ENCODE measurements around the gene CENPT. TPM values are rescaled to one million over a fixed set of nuclear protein-coding genes. Genes with fewer than 3 reads are reported as not detected.

Gene CENPT
- total and polyA plus RNA-seq, 2 donors (not counting 3 experiments of a cell fraction or from before 2014, with no cell fraction given), result 60.3 to 61.3 TPM

GRCh38 chr16:67846063-67846319 is 1.5 kb downstream of the CENPT start:
- CTCF ChIA-PET, result interaction anchor here (0.8 to 4.6 kb wide), 8 partner anchors 12 to 178 kb away, joined by 3 to 32 read pairs (median 6); no protein-coding TSS in a partner anchor
- FAIRE-seq (peak; percentile 42), DNase-seq (ENCODE audit: low read depth, low spot score) (no peak)
- H3K4me2 ChIP-seq (ENCODE audit: insufficient read depth, low read length), result peak overlapping the region; percentile 79
- dilution Hi-C loops (cut with MboI; ENCODE audit: extremely low pct_ligation_motif_present, low sequenced_read_pairs), result no loop called here
- peak overlapping the region; percentile 53 to 74 (median 71) for H3K4me3 ChIP-seq (replicated peaks in 1 of 3; ENCODE audit: insufficient read depth in 1 of 3, low read depth in 1 of 3, low read length in 3 of 3)
- peaks cover 32% of the 10 kb centered on the region for H3K4me1 ChIP-seq (ENCODE audit: control insufficient read depth, extremely low read depth, insufficient read depth, low read length)
- H3K9ac ChIP-seq (replicated peaks; ENCODE audit: extremely low read depth, insufficient read depth, low read length), result peak overlapping the region; percentile 93
- no peaks in the 10 kb centered on the region for H3K9me3 ChIP-seq (replicated peaks; ENCODE audit: control insufficient read depth, insufficient read depth, low read length)
- peaks cover 3% of the 10 kb centered on the region for H4K20me1 ChIP-seq (replicated peaks; ENCODE audit: control insufficient read depth, extremely low read depth, insufficient read depth, low read length)
- peak overlapping the region; percentile 74 for H2AFZ ChIP-seq (ENCODE audit: low read depth, low read length)
- peaks cover 0 to 3% of the 10 kb centered on the region in 2 experiments for H3K36me3 ChIP-seq (ENCODE audit: control insufficient read depth in 2 of 2, extremely low read depth in 1 of 2, insufficient read depth in 2 of 2, low read length in 2 of 2)
- no peaks in the 10 kb centered on the region for H3K9me1 ChIP-seq (replicated peaks; ENCODE audit: control insufficient read depth, extremely low read depth, insufficient read depth, low read length)
- peaks cover 59% of the 10 kb centered on the region for H3K79me2 ChIP-seq (ENCODE audit: control insufficient read depth, insufficient read depth, low read length)
- no peaks in the 10 kb centered on the region for H3K27me3 ChIP-seq (ENCODE audit: control insufficient read depth in 2 of 2, insufficient read depth in 2 of 2, low read length in 2 of 2)
- TF ChIP-seq FOS (IDR thresholded peaks at IDR 0.05; ENCODE audit: borderline replicate concordance, insufficient read depth, low read length), result no peak
- no peak for TF ChIP-seq EZH2 (IDR thresholded peaks at IDR 0.05; ENCODE audit: borderline replicate concordance, low read depth, low read length, severe bottlenecking)
- TF ChIP-seq GATA2 (IDR thresholded peaks at IDR 0.05; ENCODE audit: insufficient read depth, insufficient read length, low read depth, low read length), result no peak
- no peak for TF ChIP-seq CTCF (IDR thresholded peaks at IDR 0.05; ENCODE audit: extremely low read depth in 1 of 2, insufficient read depth in 1 of 2, low read depth in 1 of 2, low read length in 2 of 2)
- no peak for TF ChIP-seq MYC (IDR thresholded peaks at IDR 0.05; ENCODE audit: low read depth, low read length)
- POLR2A ChIA-PET, result interaction anchor here (1.1 to 1.6 kb wide), 2 partner anchors 27 to 32 kb away, joined by 3 to 4 read pairs; partner anchors contain the start of gene EDC4
- BruUV-seq (replicated peaks), result no TSS peak
- intact Hi-C loops (cut with micrococcal nuclease), result loop anchor here (1.0 to 2.0 kb wide), 4 partner anchors 13 to 173 kb away; partner anchors contain the start of genes EDC4 and PSKH1
- H3K27ac ChIP-seq (ENCODE audit: insufficient read depth, low read depth, low read length), result peak overlapping the region; percentile 79
